ENCODE results near the gene CCDC102B. TPM values are rescaled to one million over a fixed set of nuclear protein-coding genes. Genes with fewer than 3 reads are reported as not detected.
"Not testable (repeated sequence)": the region's sequence is repeated elsewhere in the genome, so short reads cannot be mapped to it uniquely, and the experiment has no call there.

The CCDC102B gene
- polyA plus RNA-seq, 2 donors, result 0.54 to 0.94 TPM

DNA sequence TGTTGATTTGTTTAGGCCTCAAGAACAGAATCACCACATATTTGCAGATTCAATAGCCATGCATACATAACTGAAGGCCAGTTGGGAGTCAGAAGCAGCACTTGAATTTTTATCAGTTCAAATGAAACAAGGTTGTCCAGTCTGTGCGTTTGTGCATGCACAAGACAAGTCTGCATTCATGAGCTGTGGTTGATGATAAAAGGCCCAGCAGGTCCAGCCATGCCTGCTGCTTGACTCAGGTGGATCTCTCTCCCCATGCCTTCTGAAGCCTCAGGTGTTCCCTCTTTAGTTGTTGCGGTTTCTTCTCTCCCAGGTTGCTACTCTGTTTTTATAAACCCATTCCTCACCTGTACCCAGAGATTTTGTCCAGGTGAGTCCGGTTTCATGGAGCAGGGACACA is 124.5 kb downstream of the CCDC102B start:
- Histone ChIP-seq H3K4me3 (ENCODE audit: low read depth in 1 of 2, low read length in 2 of 2) (no peak overlapping the region), H3K4me1 (ENCODE audit: control insufficient read depth in 2 of 2, insufficient read depth in 2 of 2, low read length in 1 of 2) (no peaks in the 10 kb centered on the region), H3K27me3 (ENCODE audit: control insufficient read depth in 1 of 2, insufficient read depth in 2 of 2, low read length in 2 of 2) (no peaks in the 10 kb centered on the region), H3K36me3 (ENCODE audit: control insufficient read depth in 2 of 2, insufficient read depth in 2 of 2, low read length in 1 of 2) (no peaks in the 10 kb centered on the region), H3K9me3 (ENCODE audit: control insufficient read depth in 2 of 2, insufficient read depth in 1 of 2, low read depth in 1 of 2, low read length in 1 of 2) (no peaks in the 10 kb centered on the region), H3K27ac (ENCODE audit: low read depth in 2 of 2, low read length in 1 of 2) (no peak overlapping the region)
- WGBS, 2 donors, result 66 to 70% methylated on average over 3 of the region's 3 CpGs

DNA sequence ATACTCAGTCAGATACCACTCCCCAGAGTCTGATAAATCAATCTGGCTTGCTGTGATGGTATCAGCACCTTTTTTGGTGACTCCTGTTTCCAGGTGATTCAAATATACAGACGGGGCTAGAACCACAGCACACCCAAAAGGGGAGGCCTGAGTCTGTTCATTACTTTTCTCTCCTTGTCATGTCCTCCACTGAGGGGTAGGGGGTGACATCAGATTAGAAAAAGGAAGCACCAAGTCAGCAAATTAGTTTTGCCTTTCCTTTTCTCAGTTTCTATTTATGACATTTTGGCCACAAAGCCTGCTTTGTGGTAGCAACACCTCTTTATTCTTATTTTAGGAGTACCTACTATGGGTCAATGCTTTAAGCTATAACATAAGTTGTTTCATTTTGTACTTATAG is 127.4 kb downstream of the CCDC102B start:
- H3K4me1 ChIP-seq (ENCODE audit: control insufficient read depth in 2 of 2, insufficient read depth in 2 of 2, low read length in 1 of 2), result no peaks in the 10 kb centered on the region
- 23 to 32% methylated on average over 1 of the region's 1 CpG for WGBS, 2 donors
- H3K4me3 ChIP-seq (ENCODE audit: low read depth in 1 of 2, low read length in 2 of 2), result no peak overlapping the region
- no peak overlapping the region for H3K27ac ChIP-seq (ENCODE audit: low read depth in 2 of 2, low read length in 1 of 2)
- no peaks in the 10 kb centered on the region for H3K9me3 ChIP-seq (ENCODE audit: control insufficient read depth in 2 of 2, insufficient read depth in 1 of 2, low read depth in 1 of 2, low read length in 1 of 2)
- no peaks in the 10 kb centered on the region for H3K27me3 ChIP-seq (ENCODE audit: control insufficient read depth in 1 of 2, insufficient read depth in 2 of 2, low read length in 2 of 2)
- no peaks in the 10 kb centered on the region for H3K36me3 ChIP-seq (ENCODE audit: control insufficient read depth in 2 of 2, insufficient read depth in 2 of 2, low read length in 1 of 2)

DNA sequence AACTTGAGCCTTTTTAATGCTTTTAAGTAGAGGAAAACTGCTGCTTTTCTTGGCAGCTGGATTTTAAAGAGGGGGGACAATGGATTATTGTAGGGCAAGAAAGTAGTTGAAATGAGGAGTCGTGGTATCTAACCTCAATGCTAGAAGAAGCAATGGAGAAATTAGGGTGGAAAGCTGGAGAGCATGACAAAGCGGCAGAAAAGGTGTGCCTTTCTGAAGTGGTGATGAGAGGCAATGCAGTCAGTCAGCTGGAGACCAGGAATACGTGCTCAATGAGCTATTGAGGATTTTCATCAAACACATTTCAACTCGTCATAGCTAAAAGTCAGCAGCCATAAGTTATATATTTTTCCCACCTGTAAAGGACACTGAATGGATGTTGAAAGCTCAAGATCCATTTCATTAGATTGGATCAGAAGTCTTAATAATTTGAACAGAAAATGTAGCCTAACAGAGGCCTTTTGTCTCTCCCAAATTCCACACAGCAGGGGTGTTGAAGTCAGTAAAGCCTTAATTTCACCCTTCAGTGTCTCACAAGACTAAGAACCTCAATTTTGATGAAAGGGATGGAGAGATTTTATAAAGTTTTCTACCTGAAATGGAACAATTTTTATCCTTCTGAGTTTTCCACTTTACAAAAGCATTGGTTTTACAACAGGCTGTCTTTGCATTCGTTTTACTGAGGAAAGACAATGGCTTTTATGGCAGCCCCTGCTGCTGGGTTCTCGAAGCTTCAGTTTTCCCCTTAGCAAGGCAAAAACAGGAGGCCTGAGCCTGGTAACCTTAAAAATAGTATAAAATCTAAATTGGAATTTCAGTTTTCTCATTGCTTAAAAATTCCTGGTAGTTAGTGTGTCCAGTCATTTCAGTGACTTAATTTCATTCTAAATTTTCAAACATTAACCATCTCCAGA is 131.1 kb downstream of the CCDC102B start:
- no peak overlapping the region for H3K4me3 ChIP-seq (ENCODE audit: low read depth in 1 of 2, low read length in 2 of 2)
- WGBS, 2 donors, result 61 to 63% methylated on average over 6 of the region's 6 CpGs
- H3K4me1 ChIP-seq (ENCODE audit: control insufficient read depth in 2 of 2, insufficient read depth in 2 of 2, low read length in 1 of 2), result no peaks in the 10 kb centered on the region
- no peaks in the 10 kb centered on the region for H3K27me3 ChIP-seq (ENCODE audit: control insufficient read depth in 1 of 2, insufficient read depth in 2 of 2, low read length in 2 of 2)
- H3K27ac ChIP-seq (ENCODE audit: low read depth in 2 of 2, low read length in 1 of 2), result no peak overlapping the region
- H3K36me3 ChIP-seq (ENCODE audit: control insufficient read depth in 2 of 2, insufficient read depth in 2 of 2, low read length in 1 of 2), result no peaks in the 10 kb centered on the region
- H3K9me3 ChIP-seq (ENCODE audit: control insufficient read depth in 2 of 2, insufficient read depth in 1 of 2, low read depth in 1 of 2, low read length in 1 of 2), result no peaks in the 10 kb centered on the region

DNA sequence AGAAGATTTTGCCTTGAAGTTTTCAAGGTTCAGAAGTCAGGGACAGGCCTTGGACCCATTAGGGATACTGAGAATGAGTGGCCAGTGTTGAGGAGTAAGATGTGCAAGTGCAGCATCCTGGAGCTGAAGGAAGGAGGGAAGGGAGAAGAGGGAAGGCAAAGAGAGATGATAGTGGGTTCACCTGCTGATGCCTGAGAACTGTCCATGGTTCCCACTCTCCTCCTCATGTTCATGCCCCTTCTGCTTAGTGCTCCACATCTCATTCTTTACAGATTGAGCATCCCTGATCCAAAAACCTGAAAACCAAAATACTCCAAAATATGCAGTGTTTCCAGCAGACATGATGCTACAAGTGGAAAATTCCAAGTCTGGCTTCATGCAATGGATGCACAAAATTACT is 137.8 kb downstream of the CCDC102B start:
- Histone ChIP-seq H3K27me3 (ENCODE audit: control insufficient read depth in 1 of 2, insufficient read depth in 2 of 2, low read length in 2 of 2) (no peaks in the 10 kb centered on the region), H3K36me3 (ENCODE audit: control insufficient read depth in 2 of 2, insufficient read depth in 2 of 2, low read length in 1 of 2) (no peaks in the 10 kb centered on the region), H3K4me1 (ENCODE audit: control insufficient read depth in 2 of 2, insufficient read depth in 2 of 2, low read length in 1 of 2) (no peaks in the 10 kb centered on the region), H3K4me3 (ENCODE audit: low read depth in 1 of 2, low read length in 2 of 2) (no peak overlapping the region), H3K9me3 (ENCODE audit: control insufficient read depth in 2 of 2, insufficient read depth in 1 of 2, low read depth in 1 of 2, low read length in 1 of 2) (no peaks in the 10 kb centered on the region), H3K27ac (ENCODE audit: low read depth in 2 of 2, low read length in 1 of 2) (no peak overlapping the region)

DNA sequence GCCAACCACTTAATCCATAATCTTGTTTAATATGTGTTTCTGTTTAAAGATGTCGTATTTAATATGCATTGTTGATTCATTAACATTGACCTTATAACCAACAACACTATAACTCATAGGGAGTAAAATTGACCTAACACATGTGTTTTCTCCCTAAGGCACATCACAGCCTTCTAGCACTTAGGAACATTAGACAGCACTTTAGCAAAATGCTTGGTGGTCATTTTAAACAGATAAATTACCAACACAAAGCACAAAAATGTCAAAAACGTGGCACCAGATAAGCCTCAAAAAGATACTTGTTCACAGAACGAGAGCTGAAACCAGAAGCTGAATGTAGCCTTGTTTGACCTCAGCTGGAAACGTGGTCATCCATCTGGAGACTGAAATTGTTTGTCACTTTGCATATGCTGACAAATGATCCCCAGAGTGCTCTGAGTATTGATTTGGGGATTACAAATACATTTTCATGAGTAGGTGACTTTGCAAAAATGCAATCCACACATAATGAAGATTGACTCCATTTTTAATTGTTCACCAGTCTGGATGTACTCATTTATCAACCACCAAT is 139.2 kb downstream of the CCDC102B start:
- H3K4me3 ChIP-seq (ENCODE audit: low read depth in 1 of 2, low read length in 2 of 2), result no peak overlapping the region

DNA sequence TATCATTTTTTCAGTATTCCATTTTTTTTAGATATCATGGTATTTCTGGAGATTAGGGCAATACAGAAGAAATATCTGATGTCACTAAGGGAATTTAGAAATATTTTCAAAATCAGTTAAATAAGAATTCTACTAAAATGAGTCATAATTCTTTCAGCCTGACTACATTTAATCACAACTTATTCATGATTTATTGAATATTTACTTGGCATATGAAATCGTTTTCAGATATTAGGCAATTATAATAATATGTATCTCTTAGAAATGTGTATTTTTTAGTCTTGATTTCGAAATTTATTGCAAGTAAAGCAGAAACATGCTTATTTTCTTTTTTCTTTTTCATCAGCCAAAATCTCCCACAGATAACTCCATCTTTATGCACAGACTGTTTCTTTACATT is 142.2 kb downstream of the CCDC102B start:
- Histone ChIP-seq H3K27ac (ENCODE audit: low read depth in 2 of 2, low read length in 1 of 2) (no peak overlapping the region), H3K9me3 (ENCODE audit: control insufficient read depth in 2 of 2, insufficient read depth in 1 of 2, low read depth in 1 of 2, low read length in 1 of 2) (no peaks in the 10 kb centered on the region), H3K36me3 (ENCODE audit: control insufficient read depth in 2 of 2, insufficient read depth in 2 of 2, low read length in 1 of 2) (no peaks in the 10 kb centered on the region), H3K4me1 (ENCODE audit: control insufficient read depth in 2 of 2, insufficient read depth in 2 of 2, low read length in 1 of 2) (no peaks in the 10 kb centered on the region), H3K4me3 (ENCODE audit: low read depth in 1 of 2, low read length in 2 of 2) (no peak overlapping the region), H3K27me3 (ENCODE audit: control insufficient read depth in 1 of 2, insufficient read depth in 2 of 2, low read length in 2 of 2) (no peaks in the 10 kb centered on the region)
- WGBS, 2 donors, result 35 to 36% methylated on average over 2 of the region's 2 CpGs

More for the DNA sequence above, 139.2 kb downstream of the CCDC102B start:
- 32 to 34% methylated on average over 4 of the region's 4 CpGs for WGBS, 2 donors
- no peaks in the 10 kb centered on the region for H3K4me1 ChIP-seq (ENCODE audit: control insufficient read depth in 2 of 2, insufficient read depth in 2 of 2, low read length in 1 of 2)
- no peaks in the 10 kb centered on the region for H3K36me3 ChIP-seq (ENCODE audit: control insufficient read depth in 2 of 2, insufficient read depth in 2 of 2, low read length in 1 of 2)
- no peaks in the 10 kb centered on the region for H3K9me3 ChIP-seq (ENCODE audit: control insufficient read depth in 2 of 2, insufficient read depth in 1 of 2, low read depth in 1 of 2, low read length in 1 of 2)
- H3K27me3 ChIP-seq (ENCODE audit: control insufficient read depth in 1 of 2, insufficient read depth in 2 of 2, low read length in 2 of 2), result no peaks in the 10 kb centered on the region
- H3K27ac ChIP-seq (ENCODE audit: low read depth in 2 of 2, low read length in 1 of 2), result no peak overlapping the region

DNA sequence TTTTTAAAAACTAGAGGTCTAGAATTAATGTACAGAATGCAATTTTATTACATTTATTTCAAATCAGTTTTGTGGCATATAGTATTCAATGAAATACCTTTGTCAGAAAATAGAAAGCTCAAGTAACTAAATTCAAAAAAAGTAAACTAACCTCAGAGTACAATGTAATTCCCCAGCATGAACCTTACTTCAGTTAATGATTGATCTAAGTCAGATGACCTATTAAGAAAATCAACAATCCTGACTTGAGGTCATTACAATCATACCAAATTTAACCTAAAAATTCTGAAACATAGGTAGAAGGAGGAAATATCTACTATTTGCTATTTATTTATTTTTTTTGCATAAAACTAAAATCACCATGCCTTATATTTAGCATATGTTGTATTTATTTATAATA is 142.9 kb downstream of the CCDC102B start:
- H3K4me3 ChIP-seq (ENCODE audit: low read depth in 1 of 2, low read length in 2 of 2), result no peak overlapping the region
- no peaks in the 10 kb centered on the region for H3K4me1 ChIP-seq (ENCODE audit: control insufficient read depth in 2 of 2, insufficient read depth in 2 of 2, low read length in 1 of 2)
- no peak overlapping the region for H3K27ac ChIP-seq (ENCODE audit: low read depth in 2 of 2, low read length in 1 of 2)
- H3K27me3 ChIP-seq (ENCODE audit: control insufficient read depth in 1 of 2, insufficient read depth in 2 of 2, low read length in 2 of 2), result no peaks in the 10 kb centered on the region
- no peaks in the 10 kb centered on the region for H3K36me3 ChIP-seq (ENCODE audit: control insufficient read depth in 2 of 2, insufficient read depth in 2 of 2, low read length in 1 of 2)
- no peaks in the 10 kb centered on the region for H3K9me3 ChIP-seq (ENCODE audit: control insufficient read depth in 2 of 2, insufficient read depth in 1 of 2, low read depth in 1 of 2, low read length in 1 of 2)

DNA sequence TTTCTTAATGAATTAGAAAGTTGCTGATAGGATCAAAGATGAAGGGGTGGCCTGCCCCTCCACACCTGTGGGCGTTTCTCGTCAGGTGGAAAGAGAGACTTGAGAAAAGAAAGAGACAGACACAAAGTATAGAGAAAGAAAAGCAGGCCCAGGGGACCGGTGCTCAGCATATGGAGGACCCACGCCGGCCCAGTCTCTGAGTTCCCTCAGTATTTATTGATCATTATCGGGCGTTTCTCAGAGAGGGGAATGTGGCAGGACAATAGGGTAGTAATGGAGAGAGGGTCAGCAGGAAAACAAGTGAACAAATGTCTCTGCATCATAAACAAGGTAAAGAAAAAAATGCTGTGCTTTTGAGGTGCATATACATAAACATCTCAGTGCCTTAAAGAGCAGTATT is 144.3 kb downstream of the CCDC102B start:
- Histone ChIP-seq H3K9me3 (ENCODE audit: control insufficient read depth in 2 of 2, insufficient read depth in 1 of 2, low read depth in 1 of 2, low read length in 1 of 2) (no peaks in the 10 kb centered on the region), H3K27ac (ENCODE audit: low read depth in 2 of 2, low read length in 1 of 2) (no peak overlapping the region), H3K27me3 (ENCODE audit: control insufficient read depth in 1 of 2, insufficient read depth in 2 of 2, low read length in 2 of 2) (no peaks in the 10 kb centered on the region), H3K4me1 (ENCODE audit: control insufficient read depth in 2 of 2, insufficient read depth in 2 of 2, low read length in 1 of 2) (no peaks in the 10 kb centered on the region), H3K36me3 (ENCODE audit: control insufficient read depth in 2 of 2, insufficient read depth in 2 of 2, low read length in 1 of 2) (no peaks in the 10 kb centered on the region), H3K4me3 (ENCODE audit: low read depth in 1 of 2, low read length in 2 of 2) (no peak overlapping the region)
- WGBS, 2 donors, result 63 to 64% methylated on average over 7 of the region's 7 CpGs

DNA sequence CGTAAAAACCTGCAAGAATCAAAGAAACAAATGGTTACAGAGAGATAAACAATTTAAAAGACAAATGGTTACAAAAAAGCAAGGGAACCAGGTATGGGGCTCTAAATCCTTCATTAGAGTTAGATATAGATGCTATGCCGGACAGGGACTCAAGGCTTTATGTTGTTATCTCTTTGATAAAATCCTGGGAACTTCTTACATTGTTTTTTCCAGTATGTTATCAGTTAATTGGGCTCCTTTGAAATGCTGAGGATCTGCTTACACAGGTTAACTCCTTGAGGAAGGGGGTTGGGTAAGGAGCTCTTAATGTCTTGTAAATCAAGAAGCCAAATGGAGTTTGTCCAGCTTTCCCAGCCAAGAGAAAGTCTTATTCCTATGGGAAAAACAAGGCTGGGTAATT is 146.0 kb downstream of the CCDC102B start:
- WGBS, 2 donors, result 81 to 85% methylated on average over 2 of the region's 2 CpGs
- not testable (repeated sequence) for H3K4me3 ChIP-seq (ENCODE audit: low read depth in 1 of 2, low read length in 2 of 2); H3K4me1 ChIP-seq (ENCODE audit: control insufficient read depth in 2 of 2, insufficient read depth in 2 of 2, low read length in 1 of 2); H3K36me3 ChIP-seq (ENCODE audit: control insufficient read depth in 2 of 2, insufficient read depth in 2 of 2, low read length in 1 of 2); H3K27ac ChIP-seq (ENCODE audit: low read depth in 2 of 2, low read length in 1 of 2); H3K9me3 ChIP-seq (ENCODE audit: control insufficient read depth in 2 of 2, insufficient read depth in 1 of 2, low read depth in 1 of 2, low read length in 1 of 2); H3K27me3 ChIP-seq (ENCODE audit: control insufficient read depth in 1 of 2, insufficient read depth in 2 of 2, low read length in 2 of 2)

DNA sequence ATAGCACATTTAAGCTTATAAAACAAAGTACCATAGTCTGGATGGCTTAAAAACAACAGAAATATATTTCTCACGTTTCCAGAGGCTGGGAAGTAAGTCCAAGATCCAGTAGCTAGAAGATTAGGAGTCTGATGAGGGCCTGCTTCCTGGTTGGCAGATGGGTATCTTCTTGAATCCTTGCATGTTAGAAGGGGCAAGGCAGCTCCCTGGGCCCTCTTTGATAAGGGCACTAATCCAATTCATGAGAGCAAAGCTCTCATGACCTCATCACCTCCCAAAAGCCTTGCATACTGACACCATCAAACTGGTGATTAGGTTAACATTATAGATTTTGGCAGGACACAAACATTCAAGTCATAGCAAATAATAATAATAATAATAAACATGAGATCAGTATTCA is 146.4 kb downstream of the CCDC102B start:
- no peaks in the 10 kb centered on the region for H3K4me1 ChIP-seq (ENCODE audit: control insufficient read depth in 2 of 2, insufficient read depth in 2 of 2, low read length in 1 of 2)
- H3K4me3 ChIP-seq (ENCODE audit: low read depth in 1 of 2, low read length in 2 of 2), result no peak overlapping the region
- no peaks in the 10 kb centered on the region for H3K36me3 ChIP-seq (ENCODE audit: control insufficient read depth in 2 of 2, insufficient read depth in 2 of 2, low read length in 1 of 2)
- no peaks in the 10 kb centered on the region for H3K27me3 ChIP-seq (ENCODE audit: control insufficient read depth in 1 of 2, insufficient read depth in 2 of 2, low read length in 2 of 2)
- no peak overlapping the region for H3K27ac ChIP-seq (ENCODE audit: low read depth in 2 of 2, low read length in 1 of 2)
- H3K9me3 ChIP-seq (ENCODE audit: control insufficient read depth in 2 of 2, insufficient read depth in 1 of 2, low read depth in 1 of 2, low read length in 1 of 2), result no peaks in the 10 kb centered on the region
- WGBS, 2 donors, result 18 to 48% methylated on average over 1 of the region's 1 CpG
